A673 (cell line): ENCODE measurements around the gene GLCE.
A peak's percentile ranks its signal among the peaks of the same experiment; 100 is the strongest.

ENCODE experiments used
- CTCF ChIP-seq: fragments of 300-800, 200-600 bp; sonication (generic); conservative IDR thresholded peaks from 2 replicates; pipeline ENCODE4 v1.5.1; 2017; ENCODE audit warnings: low read depth, mild to moderate bottlenecking, antibody characterized with exemption, low read length, moderate library complexity, mixed read lengths
- EZH2 ChIP-seq: fragments of 200-600 bp; sonication (generic); IDR thresholded peaks from 2 replicates; pipeline ENCODE4 v1.6.1; 2017; ENCODE audit warnings: borderline replicate concordance, low read depth, mild to moderate bottlenecking, mixed read lengths, antibody characterized with exemption, low read length; ENCODE audit not compliant: poor library complexity, severe bottlenecking

GRCh38 chr15:69303337-69304181 lies 143.1 kb downstream of the GLCE start:
- peak; percentile 64 for TF ChIP-seq CTCF
- TF ChIP-seq EZH2 = no peak
